ENCODE data around the gene SH3BP2. TPM values are rescaled to one million over a fixed set of nuclear protein-coding genes. Genes with fewer than 3 reads are reported as not detected.
"Not testable (repeated sequence)": the region's sequence is repeated elsewhere in the genome, so short reads cannot be mapped to it uniquely, and the experiment has no call there.

Gene SH3BP2
- total RNA-seq, 2 donors from 2014 or later: 29.0 to 33.5 TPM

GRCh38 chr4:2768921-2769336 lies 24.0 kb upstream of the SH3BP2 start:
- Histone ChIP-seq H3K27me3 (no peaks in the 10 kb centered on the region), H3K27ac (no peak overlapping the region), H3K4me1 (peaks cover 1% of the 10 kb centered on the region), H3K9me3 (no peaks in the 10 kb centered on the region), H3K36me3 (replicated peaks in 1 of 2; ENCODE audit: insufficient read depth in 1 of 2, low read depth in 2 of 2) (no peaks in the 10 kb centered on the region), H3K4me3 (no peak overlapping the region)
- intact Hi-C loops (cut with DNase I): loop anchor here (10.0 kb wide), 2 partner anchors 76 to 266 kb away; partner anchors contain the start of gene ADD1
- WGBS, 2 donors: 71 to 72% methylated on average over 9 to 15 of the region's 15 CpGs
- TF ChIP-seq, protein P1, sequence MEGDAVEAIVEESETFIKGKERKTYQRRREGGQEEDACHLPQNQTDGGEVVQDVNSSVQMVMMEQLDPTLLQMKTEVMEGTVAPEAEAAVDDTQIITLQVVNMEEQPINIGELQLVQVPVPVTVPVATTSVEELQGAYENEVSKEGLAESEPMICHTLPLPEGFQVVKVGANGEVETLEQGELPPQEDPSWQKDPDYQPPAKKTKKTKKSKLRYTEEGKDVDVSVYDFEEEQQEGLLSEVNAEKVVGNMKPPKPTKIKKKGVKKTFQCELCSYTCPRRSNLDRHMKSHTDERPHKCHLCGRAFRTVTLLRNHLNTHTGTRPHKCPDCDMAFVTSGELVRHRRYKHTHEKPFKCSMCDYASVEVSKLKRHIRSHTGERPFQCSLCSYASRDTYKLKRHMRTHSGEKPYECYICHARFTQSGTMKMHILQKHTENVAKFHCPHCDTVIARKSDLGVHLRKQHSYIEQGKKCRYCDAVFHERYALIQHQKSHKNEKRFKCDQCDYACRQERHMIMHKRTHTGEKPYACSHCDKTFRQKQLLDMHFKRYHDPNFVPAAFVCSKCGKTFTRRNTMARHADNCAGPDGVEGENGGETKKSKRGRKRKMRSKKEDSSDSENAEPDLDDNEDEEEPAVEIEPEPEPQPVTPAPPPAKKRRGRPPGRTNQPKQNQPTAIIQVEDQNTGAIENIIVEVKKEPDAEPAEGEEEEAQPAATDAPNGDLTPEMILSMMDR (IDR thresholded peaks at IDR 0.05): no peak
- TF ChIP-seq POLR2A (IDR thresholded peaks at IDR 0.05): no peak
- ATAC-seq (no peak), DNase-seq (no peak)

GRCh38 chr4:2771264-2771663 lies 21.6 kb upstream of the SH3BP2 start:
- ATAC-seq: no peak
- Histone ChIP-seq H3K27me3 (no peaks in the 10 kb centered on the region), H3K36me3 (replicated peaks in 1 of 2; ENCODE audit: insufficient read depth in 1 of 2, low read depth in 2 of 2) (no peaks in the 10 kb centered on the region), H3K9me3 (no peaks in the 10 kb centered on the region), H3K27ac (no peak overlapping the region), H3K4me1 (no peaks in the 10 kb centered on the region), H3K4me3 (no peak overlapping the region)
- intact Hi-C loops (cut with DNase I): no loop called here
- TF ChIP-seq, protein P1 (IDR thresholded peaks at IDR 0.05): no peak
- TF ChIP-seq POLR2A (IDR thresholded peaks at IDR 0.05): no peak
- no peak for DNase-seq
- WGBS, 2 donors: 90 to 96% methylated on average over 3 of the region's 3 CpGs

- WGBS, 2 donors: 94 to 96% methylated on average over 5 of the region's 5 CpGs
- not testable (repeated sequence) for DNase-seq, ATAC-seq
Measured at GRCh38 chr4:2780643-2781042, 12.2 kb upstream of the SH3BP2 start.

DNA sequence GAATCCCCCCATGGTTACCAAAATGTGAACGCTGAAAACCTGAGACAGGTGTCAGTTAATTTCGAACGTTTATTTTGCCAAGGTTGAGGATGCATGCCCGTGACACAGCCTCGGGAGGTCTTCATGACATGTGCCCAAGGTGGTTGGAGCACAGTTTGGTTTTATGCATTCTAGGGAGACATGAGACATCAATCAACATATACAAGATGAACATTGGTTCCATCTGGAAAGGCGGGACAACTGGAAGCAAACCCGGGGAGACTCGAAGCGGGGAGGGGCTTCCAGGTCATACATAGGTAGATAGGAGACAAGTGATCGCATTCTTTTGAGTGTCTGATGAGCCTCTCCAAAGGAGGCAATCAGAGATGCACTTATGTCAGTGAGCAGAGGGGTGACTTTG lies 11.0 kb upstream of the SH3BP2 start:
- Histone ChIP-seq H3K27ac (no peak overlapping the region), H3K36me3 (replicated peaks in 1 of 2; ENCODE audit: insufficient read depth in 1 of 2, low read depth in 2 of 2) (no peaks in the 10 kb centered on the region), H3K4me1 (peaks cover 18% of the 10 kb centered on the region), H3K4me3 (no peak overlapping the region), H3K9me3 (no peaks in the 10 kb centered on the region), H3K27me3 (no peaks in the 10 kb centered on the region)
- peak in 1 of 4 donors; percentile 5 for DNase-seq
- TF ChIP-seq POLR2A (IDR thresholded peaks at IDR 0.05): no peak
- TF ChIP-seq, protein P1 (IDR thresholded peaks at IDR 0.05): no peak
- intact Hi-C loops (cut with DNase I): no loop called here
- WGBS, 2 donors: 90 to 93% methylated on average over 9 to 10 of the region's 10 CpGs
- ATAC-seq: no peak

More at GRCh38 chr4:2780643-2781042, 12.2 kb upstream of the SH3BP2 start:
- H3K27me3 ChIP-seq; H3K9me3 ChIP-seq; intact Hi-C loops (cut with DNase I); H3K4me3 ChIP-seq; H3K27ac ChIP-seq; H3K36me3 ChIP-seq (replicated peaks in 1 of 2; ENCODE audit: insufficient read depth in 1 of 2, low read depth in 2 of 2): not testable (repeated sequence)
- H3K4me1 ChIP-seq: peaks cover 15% of the 10 kb centered on the region

GRCh38 chr4:2783790-2784189 lies 9.1 kb upstream of the SH3BP2 start:
- H3K9me3 ChIP-seq: no peaks in the 10 kb centered on the region
- DNase-seq (no peak), ATAC-seq (no peak)
- no peak for TF ChIP-seq POLR2A (IDR thresholded peaks at IDR 0.05)
- TF ChIP-seq, protein P1 (IDR thresholded peaks at IDR 0.05): no peak
- H3K27me3 ChIP-seq: no peaks in the 10 kb centered on the region
- peaks cover 12% of the 10 kb centered on the region for H3K4me1 ChIP-seq
- intact Hi-C loops (cut with DNase I): no loop called here
- no peak overlapping the region for H3K27ac ChIP-seq
- no peaks in the 10 kb centered on the region for H3K36me3 ChIP-seq (replicated peaks in 1 of 2; ENCODE audit: insufficient read depth in 1 of 2, low read depth in 2 of 2)
- H3K4me3 ChIP-seq: no peak overlapping the region
- 76 to 78% methylated on average over 4 of the region's 4 CpGs for WGBS, 2 donors

Measured in body of pancreas (tissue), 4 donors.